NCI-H1092 (cell line): ENCODE results near the gene TMTC2.

Source experiments
- DNase-seq: peaks from one replicate; lab custom pipeline; 2025; lab: John Stamatoyannopoulos, UW

TMTC2 gene

GRCh38 chr12:82686168-82687020 lies at the start of gene TMTC2:
Gene TMTC2, plus strand, starts transcription at chr12:82686906.
- DNase-seq = peak; percentile 74

GRCh38 chr12:82638324-82638723 lies 48.4 kb upstream of the TMTC2 start:
- no peak for DNase-seq

GRCh38 chr12:82644896-82645295 lies 41.8 kb upstream of the TMTC2 start:
- DNase-seq = no peak

- DNase-seq = no peak
Measured at GRCh38 chr12:82645414-82645813, 41.3 kb upstream of the TMTC2 start.

- no peak for DNase-seq
Measured at GRCh38 chr12:82647853-82648252, 38.9 kb upstream of the TMTC2 start.

- DNase-seq = no peak
Measured at GRCh38 chr12:82648259-82648909, 38.3 kb upstream of the TMTC2 start.

- no peak for DNase-seq
Measured at GRCh38 chr12:82650627-82651337, 35.9 kb upstream of the TMTC2 start.

- DNase-seq = no peak
Measured at GRCh38 chr12:82651489-82651888, 35.2 kb upstream of the TMTC2 start.

GRCh38 chr12:82652071-82652470 lies 34.6 kb upstream of the TMTC2 start:
- DNase-seq = no peak

- no peak for DNase-seq
Measured at GRCh38 chr12:82655751-82656150, 31.0 kb upstream of the TMTC2 start.

GRCh38 chr12:82659343-82660207 lies 27.1 kb upstream of the TMTC2 start:
- DNase-seq = no peak

- no peak for DNase-seq
Measured at GRCh38 chr12:82660541-82661325, 26.0 kb upstream of the TMTC2 start.

GRCh38 chr12:82663893-82664292 lies 22.8 kb upstream of the TMTC2 start:
- no peak for DNase-seq

GRCh38 chr12:82665142-82665923 lies 21.4 kb upstream of the TMTC2 start:
- DNase-seq = no peak

GRCh38 chr12:82666830-82667229 lies 19.9 kb upstream of the TMTC2 start:
- no peak for DNase-seq

- DNase-seq = no peak
Measured at GRCh38 chr12:82671673-82672195, 15.0 kb upstream of the TMTC2 start.

- DNase-seq = no peak
Measured at GRCh38 chr12:82672811-82673495, 13.8 kb upstream of the TMTC2 start.

GRCh38 chr12:82673698-82674097 lies 13.0 kb upstream of the TMTC2 start:
- DNase-seq = no peak

- DNase-seq = no peak
Measured at GRCh38 chr12:82675246-82675645, 11.5 kb upstream of the TMTC2 start.
